Measurements from ENCODE around the gene PNMA3.
"Not testable (repeated sequence)": the region's sequence is repeated elsewhere in the genome, so short reads cannot be mapped to it uniquely, and the experiment has no call there.

The PNMA3 gene

DNA sequence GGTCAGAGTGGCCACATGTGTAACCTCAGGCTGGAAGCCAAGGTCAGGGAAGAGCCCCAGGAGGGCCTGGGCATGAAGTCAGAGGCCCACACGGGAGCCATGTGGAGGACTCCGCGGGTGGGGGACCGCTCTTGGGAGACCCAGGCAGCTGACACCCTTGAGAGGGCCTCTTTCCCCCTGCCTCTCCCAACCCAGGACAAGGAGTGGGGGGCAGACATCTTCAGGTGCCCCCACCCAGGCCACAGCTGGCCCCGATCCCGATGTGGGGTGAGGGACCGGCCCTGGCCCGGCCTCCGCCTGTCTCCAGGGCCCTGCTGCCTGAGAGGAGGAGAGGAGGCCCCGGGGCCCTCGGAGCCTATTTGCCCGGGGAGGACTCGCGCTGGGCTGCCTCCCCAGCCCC is 19.1 kb downstream of the PNMA3 start:
- ChIA-PET POLR2A (no interaction called here), CTCF (no interaction called here)
- H3K4me3 ChIP-seq (ENCODE audit: low read depth, low read length): no peak overlapping the region
- no peak overlapping the region for H3K27ac ChIP-seq (ENCODE audit: extremely low read depth, low read depth, low read length)
- H3K4me1 ChIP-seq (ENCODE audit: control insufficient read depth, insufficient read depth, low read length): no peaks in the 10 kb centered on the region
- peak; percentile 66 for TF ChIP-seq ZNF707 (tag by site-specific recombination; IDR thresholded peaks at IDR 0.05)
- TF ChIP-seq GLIS1 (tag by site-specific recombination; IDR thresholded peaks at IDR 0.05): peak; percentile 33
- TF ChIP-seq, protein P1, sequence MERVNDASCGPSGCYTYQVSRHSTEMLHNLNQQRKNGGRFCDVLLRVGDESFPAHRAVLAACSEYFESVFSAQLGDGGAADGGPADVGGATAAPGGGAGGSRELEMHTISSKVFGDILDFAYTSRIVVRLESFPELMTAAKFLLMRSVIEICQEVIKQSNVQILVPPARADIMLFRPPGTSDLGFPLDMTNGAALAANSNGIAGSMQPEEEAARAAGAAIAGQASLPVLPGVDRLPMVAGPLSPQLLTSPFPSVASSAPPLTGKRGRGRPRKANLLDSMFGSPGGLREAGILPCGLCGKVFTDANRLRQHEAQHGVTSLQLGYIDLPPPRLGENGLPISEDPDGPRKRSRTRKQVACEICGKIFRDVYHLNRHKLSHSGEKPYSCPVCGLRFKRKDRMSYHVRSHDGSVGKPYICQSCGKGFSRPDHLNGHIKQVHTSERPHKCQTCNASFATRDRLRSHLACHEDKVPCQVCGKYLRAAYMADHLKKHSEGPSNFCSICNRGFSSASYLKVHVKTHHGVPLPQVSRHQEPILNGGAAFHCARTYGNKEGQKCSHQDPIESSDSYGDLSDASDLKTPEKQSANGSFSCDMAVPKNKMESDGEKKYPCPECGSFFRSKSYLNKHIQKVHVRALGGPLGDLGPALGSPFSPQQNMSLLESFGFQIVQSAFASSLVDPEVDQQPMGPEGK (tag by site-specific recombination; IDR thresholded peaks at IDR 0.05): 0 out of 2 replicates have a peak, but pooled peaks have one; percentile 10
- TF ChIP-seq, protein P2, sequence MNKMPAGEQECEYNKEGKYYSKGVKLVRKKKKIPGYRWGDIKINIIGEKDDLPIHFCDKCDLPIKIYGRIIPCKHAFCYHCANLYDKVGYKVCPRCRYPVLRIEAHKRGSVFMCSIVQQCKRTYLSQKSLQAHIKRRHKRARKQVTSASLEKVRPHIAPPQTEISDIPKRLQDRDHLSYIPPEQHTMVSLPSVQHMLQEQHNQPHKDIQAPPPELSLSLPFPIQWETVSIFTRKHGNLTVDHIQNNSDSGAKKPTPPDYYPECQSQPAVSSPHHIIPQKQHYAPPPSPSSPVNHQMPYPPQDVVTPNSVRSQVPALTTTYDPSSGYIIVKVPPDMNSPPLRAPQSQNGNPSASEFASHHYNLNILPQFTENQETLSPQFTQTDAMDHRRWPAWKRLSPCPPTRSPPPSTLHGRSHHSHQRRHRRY (tag by site-specific recombination; IDR thresholded peaks at IDR 0.05): no peak
- no peak for TF ChIP-seq SETDB1 (IDR thresholded peaks at IDR 0.05; ENCODE audit: insufficient read length, low read length)
- no peaks in the 10 kb centered on the region for H3K36me3 ChIP-seq (ENCODE audit: control insufficient read depth in 2 of 2, insufficient read depth in 1 of 2, low read length in 2 of 2)
- H3K9me3 ChIP-seq (ENCODE audit: control insufficient read depth, insufficient read depth, low read depth, low read length): no peaks in the 10 kb centered on the region

DNA sequence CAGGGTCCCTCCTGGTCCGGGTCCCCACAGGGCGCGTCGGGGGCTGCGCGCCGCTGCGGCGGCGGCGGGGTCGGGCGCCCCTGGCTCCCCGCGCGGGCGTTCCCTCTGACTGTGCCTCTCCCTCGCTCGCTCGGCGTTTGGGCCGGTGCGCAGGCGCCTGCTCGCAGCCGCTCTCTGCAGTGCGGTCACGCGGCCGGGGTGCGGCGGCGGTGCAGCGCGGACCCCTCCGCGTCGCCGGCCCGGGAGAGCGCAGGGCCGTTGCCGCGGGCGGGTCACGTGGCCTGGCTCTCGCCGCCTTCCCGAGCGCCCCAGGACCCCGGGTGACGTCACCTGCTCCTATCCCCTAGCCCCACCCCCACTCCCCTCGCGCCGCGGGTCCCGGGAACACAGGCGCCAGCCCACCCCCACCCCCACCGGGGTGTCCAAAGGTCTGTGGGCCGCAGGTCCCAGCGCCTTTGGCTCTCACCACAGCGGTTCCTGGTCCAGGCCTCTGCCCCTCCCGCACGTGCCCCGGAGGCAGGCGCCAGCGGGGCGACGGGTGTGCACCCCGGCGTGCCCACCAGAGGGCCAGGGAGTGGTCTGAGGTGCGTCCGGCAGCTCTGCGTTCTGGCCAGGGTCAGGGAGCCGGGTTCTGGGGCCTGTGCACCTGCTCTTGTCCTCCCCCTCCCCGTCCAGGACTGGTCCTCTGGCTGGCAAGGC is 21.3 kb downstream of the PNMA3 start:
- H3K36me3 ChIP-seq (ENCODE audit: control insufficient read depth in 2 of 2, insufficient read depth in 1 of 2, low read length in 2 of 2); H3K4me3 ChIP-seq (ENCODE audit: low read depth, low read length); H3K9me3 ChIP-seq (ENCODE audit: control insufficient read depth, insufficient read depth, low read depth, low read length); H3K27ac ChIP-seq (ENCODE audit: extremely low read depth, low read depth, low read length); CTCF ChIA-PET; H3K4me1 ChIP-seq (ENCODE audit: control insufficient read depth, insufficient read depth, low read length); POLR2A ChIA-PET: not testable (repeated sequence)

DNA sequence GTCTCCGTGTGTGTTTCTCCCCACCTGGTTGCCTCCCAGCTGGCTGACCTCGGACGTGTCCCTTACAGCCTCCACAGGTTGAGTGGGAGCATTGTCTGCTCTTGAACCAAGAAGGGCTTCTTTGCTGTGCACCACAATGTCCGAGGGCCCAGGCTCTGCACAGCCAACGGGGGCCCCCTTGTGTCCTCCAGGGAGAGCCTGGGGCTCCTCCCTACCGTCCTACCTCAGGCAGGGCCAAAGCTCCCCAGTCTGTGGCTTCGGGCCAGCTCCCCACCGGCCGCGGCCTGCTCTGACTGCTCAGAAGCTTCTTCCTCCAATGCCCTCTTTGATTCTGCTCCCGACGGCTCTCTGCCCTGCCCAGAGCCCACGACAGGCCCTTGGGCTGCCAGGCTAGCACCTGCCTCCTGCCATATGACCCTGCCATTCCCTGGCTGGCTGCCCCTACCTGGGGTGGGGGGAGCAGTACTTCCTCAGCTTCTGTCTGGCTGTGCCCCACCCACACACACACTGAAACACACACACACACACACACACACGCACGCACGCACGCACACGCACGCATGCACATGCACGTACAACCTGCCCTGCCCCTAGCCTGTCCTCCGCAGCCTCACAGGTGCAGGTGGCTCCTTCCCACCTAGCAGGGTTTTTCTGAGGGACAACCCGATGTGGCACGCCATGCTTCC is 27.1 kb downstream of the PNMA3 start:
- H3K27ac ChIP-seq (ENCODE audit: extremely low read depth, low read depth, low read length); CTCF ChIA-PET; H3K4me3 ChIP-seq (ENCODE audit: low read depth, low read length); H3K36me3 ChIP-seq (ENCODE audit: control insufficient read depth in 2 of 2, insufficient read depth in 1 of 2, low read length in 2 of 2); H3K4me1 ChIP-seq (ENCODE audit: control insufficient read depth, insufficient read depth, low read length); H3K9me3 ChIP-seq (ENCODE audit: control insufficient read depth, insufficient read depth, low read depth, low read length); POLR2A ChIA-PET: not testable (repeated sequence)
- peak; percentile 64 for TF ChIP-seq ZSCAN4 (tag by site-specific recombination; IDR thresholded peaks at IDR 0.05)

- no peaks in the 10 kb centered on the region for H3K4me1 ChIP-seq (ENCODE audit: control insufficient read depth, insufficient read depth, low read length)
- H3K27ac ChIP-seq (ENCODE audit: extremely low read depth, low read depth, low read length): no peak overlapping the region
- no peaks in the 10 kb centered on the region for H3K36me3 ChIP-seq (ENCODE audit: control insufficient read depth in 2 of 2, insufficient read depth in 1 of 2, low read length in 2 of 2)
- POLR2A ChIA-PET: no interaction called here
- no peak overlapping the region for H3K4me3 ChIP-seq (ENCODE audit: low read depth, low read length)
- CTCF ChIA-PET: interaction anchor here (0.6 kb wide), 1 partner anchor 49 kb away, joined by 3 read pairs; no protein-coding TSS in a partner anchor
- no peaks in the 10 kb centered on the region for H3K9me3 ChIP-seq (ENCODE audit: control insufficient read depth, insufficient read depth, low read depth, low read length)
- no peak for TF ChIP-seq ZNF544 (tag by site-specific recombination; IDR thresholded peaks at IDR 0.05)
- TF ChIP-seq ZFP41 (tag by site-specific recombination; IDR thresholded peaks at IDR 0.05; ENCODE audit: borderline replicate concordance): no peak
- TF ChIP-seq ZBTB7A (tag by site-specific recombination; IDR thresholded peaks at IDR 0.05; ENCODE audit: low read depth): no peak
- TF ChIP-seq ZNF501 (tag by site-specific recombination; IDR thresholded peaks at IDR 0.05): no peak
- TF ChIP-seq ZNF114 (tag by site-specific recombination; IDR thresholded peaks at IDR 0.05): no peak
- TF ChIP-seq ZNF610 (tag by site-specific recombination; IDR thresholded peaks at IDR 0.05; ENCODE audit: borderline replicate concordance): no peak
- no peak for TF ChIP-seq ZNF664 (tag by site-specific recombination; IDR thresholded peaks at IDR 0.05)
- no peak for TF ChIP-seq KLF7 (tag by site-specific recombination; IDR thresholded peaks at IDR 0.05; ENCODE audit: borderline replicate concordance)
- TF ChIP-seq ZNF175 (tag by site-specific recombination; IDR thresholded peaks at IDR 0.05): no peak
- no peak for TF ChIP-seq ZNF391 (tag by site-specific recombination; IDR thresholded peaks at IDR 0.05; ENCODE audit: borderline replicate concordance, low read depth)
- TF ChIP-seq ZNF48 (tag by site-specific recombination; IDR thresholded peaks at IDR 0.05): no peak
- no peak for TF ChIP-seq ZBTB48 (tag by site-specific recombination; IDR thresholded peaks at IDR 0.05)
- TF ChIP-seq TCF7L2 (IDR thresholded peaks at IDR 0.05; ENCODE audit: borderline replicate concordance, low read depth, low read length): no peak
- TF ChIP-seq ZNF394 (tag by site-specific recombination; IDR thresholded peaks at IDR 0.05; ENCODE audit: borderline replicate concordance): no peak
- TF ChIP-seq ZNF837 (tag by site-specific recombination; IDR thresholded peaks at IDR 0.05): no peak
- no peak for TF ChIP-seq MEIS1 (CRISPR knock-in tag; IDR thresholded peaks at IDR 0.05; ENCODE audit: borderline replicate concordance)
Observed at GRCh38 chrX:153102418-153102817, 46.1 kb downstream of the PNMA3 start.

Data from HEK293 (cell line).